ENCODE measurements around the gene GPC5. TPM values are rescaled to one million over a fixed set of nuclear protein-coding genes. Genes with fewer than 3 reads are reported as not detected.
A peak's percentile ranks its signal among the peaks of the same experiment; 100 is the strongest.

Gene GPC5
- total and polyA plus RNA-seq, 2 of the 8 experiments (the other 6 are each of a cell fraction or from before 2014, with no cell fraction given): 0.20 to 0.39 TPM

- H2AFZ ChIP-seq (ENCODE audit: low read length): no peak overlapping the region; the same call in 1 of the 2 replicates
- WGBS, 2 experiments (ENCODE audit: extremely low coverage in 1 of 2, insufficient coverage in 1 of 2, insufficient read length in 1 of 2, insufficient replicate concordance in 2 of 2, low coverage in 1 of 2, low lambda C conversion rate in 2 of 2, missing lambda C conversion rate in 1 of 2): 39% methylated on average over 44 of the region's 44 CpGs; no CpG with 5 or more reads in 1 of the 2 experiments
Observed at GRCh38 chr13:91399189-91400062, 1.0 kb downstream of the GPC5 start.

More at GRCh38 chr13:91399189-91400062, 1.0 kb downstream of the GPC5 start:
- no peak overlapping the region for H3K14ac ChIP-seq (ENCODE audit: insufficient read length)
- no peaks in the 10 kb centered on the region for H3K79me1 ChIP-seq (ENCODE audit: low read depth, low read length)
- no peak overlapping the region for H3K18ac ChIP-seq (ENCODE audit: extremely low read depth, low read length)
- no peak overlapping the region for H2BK20ac ChIP-seq (ENCODE audit: low read length)
- TF ChIP-seq SIX5 (IDR thresholded peaks at IDR 0.05; ENCODE audit: low read depth, low read length): no peak
- TF ChIP-seq SUZ12 (IDR thresholded peaks at IDR 0.05; ENCODE audit: low read length): peak; percentile 74; the same call in 1 of the 2 replicates
- peak; percentile 84 for TF ChIP-seq EZH2 (IDR thresholded peaks at IDR 0.05; ENCODE audit: low read depth, low read length, severe bottlenecking)
- peak; percentile 64 for TF ChIP-seq RNF2 (IDR thresholded peaks at IDR 0.05; ENCODE audit: borderline replicate concordance, low read depth, low read length, missing control alignments, poor library complexity, severe bottlenecking)
- H3K4me2 ChIP-seq (ENCODE audit: insufficient read depth in 1 of 2, low read depth in 2 of 2, low read length in 2 of 2): peak overlapping the region; percentile 87 to 100
- H4K91ac ChIP-seq (replicated peaks; ENCODE audit: insufficient read length, low read length): no peak overlapping the region
- no peak overlapping the region for H2BK15ac ChIP-seq (ENCODE audit: low read length)
- H3K27me3 ChIP-seq (replicated peaks in 1 of 4; ENCODE audit: control insufficient read depth in 3 of 4, extremely low read depth in 1 of 4, insufficient read depth in 3 of 4, low read length in 3 of 4): peaks cover 13 to 37% (median 21%) of the 10 kb centered on the region in 4 experiments
- no peak overlapping the region for H3K23ac ChIP-seq (ENCODE audit: insufficient read length)
- H2AK5ac ChIP-seq (ENCODE audit: low read depth, low read length): no peak overlapping the region
- POLR2A ChIA-PET (ENCODE audit: partially characterized antibody): interaction anchor here (1.5 to 2.7 kb wide), 2 partner anchors 36 to 42 kb away, joined by 3 to 12 read pairs; no protein-coding TSS in a partner anchor
- no peak overlapping the region for H2BK12ac ChIP-seq (ENCODE audit: low read depth, low read length)
- H3K23me2 ChIP-seq (ENCODE audit: low read depth, low read length): peaks cover 10% of the 10 kb centered on the region; the same call in 1 of the 2 replicates
- CTCF ChIA-PET (ENCODE audit: partially characterized antibody): interaction anchor here (1.0 to 2.2 kb wide), 6 partner anchors 8 to 204 kb away, joined by 3 to 7 read pairs (median 3); no protein-coding TSS in a partner anchor
- H4K8ac ChIP-seq (ENCODE audit: extremely low read depth, insufficient read depth, low read length): no peak overlapping the region
- H3K56ac ChIP-seq (replicated peaks; ENCODE audit: insufficient read length, low read depth, low read length): no peak overlapping the region
- H3K36me3 ChIP-seq (ENCODE audit: control insufficient read depth in 2 of 4, insufficient read depth in 4 of 4, low read length in 3 of 4): no peaks in the 10 kb centered on the region
- peak overlapping the region; percentile 56 to 75 (median 69) for H3K4me3 ChIP-seq (ENCODE audit: extremely low read depth in 1 of 4, insufficient read depth in 2 of 4, low read depth in 3 of 4, low read length in 4 of 4)
- H3K9ac ChIP-seq (replicated peaks in 1 of 4; ENCODE audit: extremely low read depth in 1 of 4, low read depth in 3 of 4, low read length in 3 of 4): no peak overlapping the region
- no peak overlapping the region for H3K4ac ChIP-seq (replicated peaks; ENCODE audit: insufficient read length, low read depth, low read length)
- H3K27ac ChIP-seq (ENCODE audit: low read depth, low read length): no peak overlapping the region
- FAIRE-seq (no peak), DNase-seq (ENCODE audit: low read depth in 1 of 2, low spot score in 2 of 2) (no peak)
- no peak overlapping the region for H2BK120ac ChIP-seq (replicated peaks; ENCODE audit: low read depth, low read length)
- no peaks in the 10 kb centered on the region for H3K9me3 ChIP-seq (ENCODE audit: insufficient read depth in 2 of 2, low read depth in 1 of 2, low read length in 1 of 2)
- H2BK5ac ChIP-seq (ENCODE audit: low read depth, low read length): no peak overlapping the region
- H3K4me1 ChIP-seq (replicated peaks in 1 of 4; ENCODE audit: control insufficient read depth in 3 of 4, insufficient read depth in 4 of 4, low read length in 3 of 4): peaks cover 0 to 1% (median 0%) of the 10 kb centered on the region in 4 experiments; a peak in 3 of 7 replicates
- H3K79me2 ChIP-seq (ENCODE audit: control insufficient read depth in 1 of 2, insufficient read depth in 2 of 2, low read length in 2 of 2): no peaks in the 10 kb centered on the region
- H4K20me1 ChIP-seq (replicated peaks in 1 of 2; ENCODE audit: control insufficient read depth in 1 of 2, insufficient read depth in 2 of 2, low read length in 2 of 2): no peaks in the 10 kb centered on the region
- H4K5ac ChIP-seq (ENCODE audit: insufficient read length, low read depth, low read length): no peak overlapping the region

Data from H1 (cell line).